Measurements from ENCODE around the gene FKBP8. TPM values are rescaled to one million over a fixed set of nuclear protein-coding genes. Genes with fewer than 3 reads are reported as not detected.
A peak's percentile ranks its signal among the peaks of the same experiment; 100 is the strongest.

Gene FKBP8
- total RNA-seq, 4 donors from 2014 or later, result 408 to 436 (median 418) TPM

GRCh38 chr19:18571564-18572344 is 28.4 kb upstream of the FKBP8 start, which contains the start of gene UBA52:
Gene UBA52, plus strand, starts transcription at chr19:18571857. Its CDS starts 1,444 bp downstream, at chr19:18573301.
- Histone ChIP-seq H3K4me1 (peaks cover 4 to 34% (median 15%) of the 10 kb centered on the region in 3 donors), H3K36me3 (peaks cover 0 to 69% of the 10 kb centered on the region in 2 donors), H3K9me3 (no peaks in the 10 kb centered on the region), H3K27ac (peak within 1 kb of the TSS; percentile 68 to 96 (median 94)), H3K4me3 (peak within 1 kb of the TSS; percentile 52 to 96), H3K27me3 (no peaks in the 10 kb centered on the region)
- peak; percentile 95 for TF ChIP-seq POLR2AphosphoS5 (IDR thresholded peaks at IDR 0.05)
- no peak for TF ChIP-seq EP300 (IDR thresholded peaks at IDR 0.05)
- TF ChIP-seq POLR2A (IDR thresholded peaks at IDR 0.05), result peak; percentile 94 to 96
- TF ChIP-seq CTCF (IDR thresholded peaks at IDR 0.05), result peak in 1 of 4 experiments; percentile 17
- ATAC-seq, result peak; percentile 97
- WGBS, 2 donors (ENCODE audit: low coverage in 1 of 2), result 0% methylated on average over 2 to 10 of the region's 75 CpGs

GRCh38 chr19:18568367-18568766 is 25.0 kb upstream of the FKBP8 start:
- H3K27me3 ChIP-seq, result no peaks in the 10 kb centered on the region
- no peak for ATAC-seq
- TF ChIP-seq CTCF (IDR thresholded peaks at IDR 0.05) (no peak), POLR2AphosphoS5 (IDR thresholded peaks at IDR 0.05) (no peak), EP300 (IDR thresholded peaks at IDR 0.05) (no peak), POLR2A (IDR thresholded peaks at IDR 0.05) (no peak)
- 85 to 100% methylated on average over 1 to 2 of the region's 15 CpGs for WGBS, 2 donors (ENCODE audit: low coverage in 1 of 2)
- no peak overlapping the region for H3K27ac ChIP-seq
- H3K4me1 ChIP-seq, result peaks cover 4 to 22% (median 12%) of the 10 kb centered on the region in 3 donors
- no peak overlapping the region for H3K4me3 ChIP-seq
- H3K9me3 ChIP-seq, result no peaks in the 10 kb centered on the region
- peaks cover 0 to 69% of the 10 kb centered on the region in 2 donors for H3K36me3 ChIP-seq

- no peaks in the 10 kb centered on the region for H3K9me3 ChIP-seq
- 80% methylated on average over 1 to 2 of the region's 8 CpGs for WGBS, 2 donors (ENCODE audit: low coverage in 1 of 2)
- H3K27me3 ChIP-seq, result no peaks in the 10 kb centered on the region
- peaks cover 0 to 80% of the 10 kb centered on the region in 2 donors for H3K36me3 ChIP-seq
- H3K27ac ChIP-seq, result no peak overlapping the region
- no peak for ATAC-seq
- peaks cover 0 to 15% (median 3%) of the 10 kb centered on the region in 3 donors for H3K4me1 ChIP-seq
- TF ChIP-seq CTCF (IDR thresholded peaks at IDR 0.05) (no peak), EP300 (IDR thresholded peaks at IDR 0.05) (no peak), POLR2AphosphoS5 (IDR thresholded peaks at IDR 0.05) (no peak), POLR2A (IDR thresholded peaks at IDR 0.05) (no peak)
- no peak overlapping the region for H3K4me3 ChIP-seq
Measured at GRCh38 chr19:18566953-18567352, 23.6 kb upstream of the FKBP8 start.

GRCh38 chr19:18562086-18562485 is 18.7 kb upstream of the FKBP8 start:
- 37 to 70% methylated on average over 2 to 7 of the region's 14 CpGs for WGBS, 2 donors (ENCODE audit: low coverage in 1 of 2)
- Histone ChIP-seq H3K27ac (peak overlapping the region in 3 of 4 donors; percentile 55 to 68 (median 62)), H3K36me3 (peaks cover 0 to 56% of the 10 kb centered on the region in 2 donors), H3K4me1 (peaks cover 0 to 40% (median 9%) of the 10 kb centered on the region in 3 donors), H3K27me3 (no peaks in the 10 kb centered on the region), H3K4me3 (no peak overlapping the region), H3K9me3 (no peaks in the 10 kb centered on the region)
- ATAC-seq, result no peak
- TF ChIP-seq POLR2AphosphoS5 (IDR thresholded peaks at IDR 0.05) (no peak), CTCF (IDR thresholded peaks at IDR 0.05) (no peak), POLR2A (IDR thresholded peaks at IDR 0.05) (no peak), EP300 (IDR thresholded peaks at IDR 0.05) (no peak)
